Activated naive CD4-positive, alpha-beta T cell (primary cell): ENCODE measurements around the gene ADM.

Experiments
- DNase-seq, 4 experiments: peaks; one replicate each; lab custom pipeline; 2025; lab: John Stamatoyannopoulos, UW

Gene ADM

DNA sequence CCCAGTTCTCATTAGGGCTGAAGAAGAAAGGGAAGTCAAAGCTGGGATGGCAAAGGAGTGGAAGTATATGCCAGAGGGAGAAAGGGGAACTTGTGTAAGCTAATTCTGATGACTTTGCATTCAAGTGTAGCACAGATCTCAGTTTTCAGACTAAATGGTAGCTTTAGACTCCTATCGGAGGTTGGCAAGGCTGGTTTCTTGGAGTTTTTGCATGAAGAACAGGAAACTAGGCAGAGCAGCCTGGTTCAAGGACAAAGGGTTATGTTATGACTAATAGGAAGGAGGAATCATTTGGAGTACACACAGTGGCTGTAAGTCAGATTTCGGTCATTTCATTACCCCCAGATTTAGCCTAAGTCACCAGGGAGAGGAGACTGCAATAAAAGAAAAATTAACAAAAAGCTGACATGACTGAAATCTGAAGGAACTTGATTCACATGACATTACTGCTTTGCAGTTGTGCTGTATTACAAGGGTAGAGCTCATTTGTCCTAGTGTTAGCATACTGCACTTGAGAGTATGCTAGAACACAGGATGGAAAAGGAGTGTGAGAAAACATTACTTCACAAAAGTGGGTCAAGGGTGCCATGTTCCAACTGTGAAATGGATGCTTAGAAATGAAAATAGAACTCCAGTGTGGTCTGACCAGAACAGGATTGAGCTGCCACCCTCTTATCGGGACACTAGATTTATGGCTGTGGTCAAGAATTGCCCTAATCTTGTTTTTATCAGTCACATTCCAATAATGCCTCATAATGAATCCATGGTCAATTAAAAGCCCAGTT lies 23.6 kb downstream of the ADM start:
- DNase-seq = no peak

DNA sequence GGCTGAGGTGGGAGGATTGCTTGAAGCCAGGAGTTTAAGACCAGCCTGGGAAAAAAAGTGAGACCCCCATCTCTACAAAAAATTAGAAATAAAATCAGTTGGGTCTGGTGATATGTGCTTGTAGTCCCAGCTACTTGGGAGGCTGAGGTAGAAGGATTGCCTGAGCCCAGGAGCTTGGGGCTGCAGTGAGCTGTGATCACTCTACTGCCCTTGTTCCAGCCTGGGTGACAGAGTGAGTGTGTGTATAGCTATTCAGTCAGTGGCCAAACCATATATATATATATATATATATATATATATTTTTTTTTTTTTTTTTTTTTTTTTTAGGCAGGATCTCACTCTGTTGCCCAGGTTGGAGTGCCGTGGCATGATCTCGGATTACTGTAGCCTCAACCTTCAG lies 24.5 kb downstream of the ADM start:
- no peak for DNase-seq

DNA sequence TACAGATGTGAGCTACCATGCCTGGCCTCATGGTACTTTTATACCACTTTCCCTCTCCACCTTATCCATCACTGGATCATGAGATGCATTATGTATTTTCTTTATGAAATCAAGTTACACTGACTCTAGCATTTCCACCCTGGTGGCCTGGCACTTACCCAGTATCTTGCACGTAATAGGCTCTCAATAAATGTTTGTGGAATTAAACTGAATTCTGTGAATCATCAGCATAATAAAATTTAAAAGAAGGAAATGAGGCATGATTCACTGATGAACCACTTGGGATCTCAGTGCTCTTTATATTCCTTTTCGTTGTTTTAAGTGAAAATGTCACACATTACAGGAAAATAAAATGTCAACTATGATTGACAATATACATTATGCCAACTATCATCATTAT lies 25.1 kb downstream of the ADM start:
- no peak for DNase-seq

DNA sequence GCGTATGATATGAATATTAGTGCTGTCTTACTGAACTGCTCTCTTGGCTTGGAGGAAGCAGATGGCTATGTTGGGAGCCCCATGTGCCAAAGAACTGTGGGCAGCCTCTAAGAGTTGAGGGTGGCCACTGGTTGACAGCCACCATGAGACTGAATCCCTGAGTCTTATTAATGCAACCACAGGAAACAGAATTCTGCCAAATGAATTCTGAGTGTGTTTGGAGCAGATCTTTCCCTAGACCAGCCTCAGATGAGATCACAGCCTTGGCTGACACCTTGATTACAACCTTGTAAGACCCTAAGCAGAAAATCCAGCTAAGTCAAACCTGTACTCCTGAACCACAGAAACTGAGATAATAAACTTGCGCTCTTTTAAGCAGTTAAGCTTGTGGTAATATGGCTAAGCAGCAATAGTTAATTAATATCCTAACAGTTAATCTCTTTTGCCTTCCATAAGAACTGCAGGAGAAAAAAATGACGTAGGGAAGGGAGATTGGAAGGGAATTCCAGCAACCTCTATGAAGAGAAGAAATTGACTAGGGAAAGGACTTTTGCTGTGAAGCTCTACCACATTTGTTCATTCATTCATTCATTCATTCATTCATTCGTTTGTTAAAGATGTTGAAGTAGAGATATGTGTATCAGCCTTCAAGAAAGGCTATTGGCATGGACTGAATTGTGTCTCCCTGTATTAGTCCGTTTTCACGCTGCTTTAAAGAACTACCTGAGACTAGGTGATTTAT lies 26.8 kb downstream of the ADM start:
- DNase-seq = no peak

DNA sequence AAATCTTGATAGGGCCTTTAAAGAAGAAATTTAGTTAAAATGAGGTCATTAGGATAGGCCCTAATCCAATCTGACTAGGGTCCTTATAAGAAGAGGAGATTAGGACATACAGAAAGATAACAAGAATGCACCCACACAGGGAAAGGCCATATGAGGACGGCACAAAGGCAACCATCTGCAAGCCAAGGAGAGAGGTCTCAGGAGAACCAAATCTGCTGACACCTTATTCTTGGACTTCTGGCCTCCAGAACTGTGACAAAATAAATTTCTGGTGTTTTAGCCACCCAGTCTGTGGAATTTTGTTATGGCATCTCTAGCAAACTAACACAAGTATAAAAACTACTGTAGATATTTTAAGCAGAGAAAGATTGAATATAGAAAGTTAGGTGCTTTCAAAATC lies 28.6 kb downstream of the ADM start:
- no peak for DNase-seq

DNA sequence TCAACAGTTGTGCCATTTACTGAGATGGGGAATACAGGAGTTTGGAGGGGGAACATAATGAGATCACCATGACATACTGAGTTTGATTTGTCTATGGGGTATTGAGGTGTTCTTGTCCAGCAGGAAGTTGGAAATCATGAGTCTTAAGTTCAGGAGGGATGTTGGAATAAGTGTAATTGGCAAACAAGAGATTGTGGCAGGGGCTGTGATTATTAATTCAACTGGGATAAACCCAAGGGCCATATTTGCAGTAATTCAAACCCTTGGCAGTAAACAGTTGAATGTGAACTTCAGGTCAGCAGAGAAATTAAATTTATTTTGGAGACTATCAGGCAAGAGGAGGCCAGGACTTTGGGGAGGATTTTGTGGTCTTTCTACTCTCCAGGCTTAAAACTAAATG lies 33.4 kb downstream of the ADM start:
- DNase-seq = no peak

DNA sequence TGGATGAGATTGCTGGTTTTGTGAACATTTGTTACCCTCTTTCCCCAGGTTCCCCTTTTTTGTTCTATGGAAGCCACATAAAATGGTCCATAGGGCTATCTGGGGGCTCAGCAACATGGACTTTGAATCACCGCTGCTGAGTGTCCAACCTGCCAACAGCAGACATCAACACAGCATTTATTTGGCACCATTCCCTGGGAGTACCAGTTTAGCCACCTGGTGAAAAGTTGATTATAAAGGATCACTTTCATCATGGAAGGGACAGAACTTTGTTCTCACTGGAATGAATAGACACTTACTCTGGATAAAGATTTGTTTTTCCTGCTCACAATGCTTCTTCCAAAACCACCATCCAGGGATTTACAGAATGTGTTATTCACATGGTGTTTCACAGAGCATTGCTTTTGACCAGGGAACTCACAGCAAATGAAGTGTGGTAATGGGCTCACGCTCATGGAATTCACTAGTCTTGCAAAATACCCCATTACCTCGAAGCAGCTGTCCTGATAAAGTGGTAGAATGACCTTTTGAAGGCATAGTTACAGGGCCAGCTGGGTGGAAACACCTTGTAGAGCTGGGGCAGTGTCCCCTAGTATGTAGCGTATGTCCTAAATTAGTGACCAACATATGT lies 43.9 kb downstream of the ADM start:
- no peak for DNase-seq

DNA sequence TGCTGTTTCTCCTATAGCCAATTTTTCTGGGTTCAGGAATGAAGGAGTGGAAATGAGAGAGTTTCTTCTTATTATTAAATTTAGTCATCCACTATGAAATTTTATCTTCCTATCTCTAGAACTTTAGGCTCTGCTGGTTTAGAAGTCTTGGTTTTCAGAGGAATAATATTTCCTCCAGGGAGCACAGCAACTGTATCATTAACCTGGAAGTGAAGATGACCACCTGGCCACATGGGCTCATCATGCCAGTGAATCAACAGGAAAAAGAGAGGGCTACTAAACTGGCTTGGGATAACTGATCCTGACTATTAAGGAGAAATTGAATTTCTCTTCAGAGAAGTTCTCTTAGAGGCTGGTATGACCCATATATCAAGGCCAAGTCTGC lies 44.4 kb downstream of the ADM start:
- DNase-seq = no peak

DNA sequence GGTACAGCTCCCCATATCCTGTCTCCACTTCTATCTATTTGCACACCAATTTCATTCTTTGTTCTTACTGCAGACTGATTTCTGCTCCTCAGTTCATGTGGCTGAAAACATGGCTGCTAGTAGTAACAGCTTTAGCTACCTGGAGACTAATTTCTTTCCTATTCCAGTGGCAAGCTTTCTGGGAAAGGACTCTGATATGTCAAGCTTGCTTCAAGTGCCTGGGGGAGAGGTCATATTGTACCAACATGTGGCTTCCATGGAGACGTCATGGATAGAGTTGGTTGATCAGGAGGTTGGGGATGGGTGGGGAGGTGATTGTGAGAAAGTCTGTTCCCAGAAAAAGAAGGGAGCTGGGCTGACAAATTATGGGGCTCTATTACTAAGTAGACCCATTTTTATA lies 44.9 kb downstream of the ADM start:
- no peak for DNase-seq

DNA sequence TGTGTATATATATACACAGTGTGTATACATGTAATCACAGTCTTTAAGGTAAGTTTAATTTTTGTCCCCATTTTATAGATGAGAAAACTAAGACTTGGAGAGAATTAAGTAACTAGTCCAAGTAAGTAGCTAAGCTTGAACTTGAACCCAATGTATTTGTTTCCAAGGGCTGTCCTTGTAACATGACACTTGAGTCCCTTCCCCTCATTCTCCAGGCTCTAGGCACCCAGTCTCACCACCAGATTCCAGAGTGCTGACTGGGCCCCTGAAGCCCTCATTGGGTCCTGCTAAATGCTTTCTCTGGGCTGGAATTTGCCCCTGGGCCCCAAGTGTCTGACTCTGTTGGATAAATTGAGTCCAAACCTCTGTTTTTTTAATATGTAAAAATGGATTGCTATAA lies 45.5 kb downstream of the ADM start:
- DNase-seq = no peak

DNA sequence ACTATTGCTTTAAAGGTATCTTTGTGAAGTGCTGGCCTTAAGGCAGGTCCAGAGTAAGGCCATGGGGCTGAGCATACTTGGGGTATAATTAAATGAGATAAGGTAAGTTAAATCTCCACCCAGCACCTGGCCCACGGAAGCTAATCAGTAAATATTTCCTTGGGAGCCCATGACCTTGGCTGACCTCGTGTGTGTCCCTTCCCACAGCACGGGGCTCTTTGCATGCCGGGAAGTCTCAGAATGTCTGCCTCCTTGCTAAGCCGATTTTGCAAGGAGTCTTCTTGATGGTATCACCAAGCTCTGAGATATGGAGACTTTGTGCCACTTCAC lies 46.5 kb downstream of the ADM start:
- DNase-seq = no peak

DNA sequence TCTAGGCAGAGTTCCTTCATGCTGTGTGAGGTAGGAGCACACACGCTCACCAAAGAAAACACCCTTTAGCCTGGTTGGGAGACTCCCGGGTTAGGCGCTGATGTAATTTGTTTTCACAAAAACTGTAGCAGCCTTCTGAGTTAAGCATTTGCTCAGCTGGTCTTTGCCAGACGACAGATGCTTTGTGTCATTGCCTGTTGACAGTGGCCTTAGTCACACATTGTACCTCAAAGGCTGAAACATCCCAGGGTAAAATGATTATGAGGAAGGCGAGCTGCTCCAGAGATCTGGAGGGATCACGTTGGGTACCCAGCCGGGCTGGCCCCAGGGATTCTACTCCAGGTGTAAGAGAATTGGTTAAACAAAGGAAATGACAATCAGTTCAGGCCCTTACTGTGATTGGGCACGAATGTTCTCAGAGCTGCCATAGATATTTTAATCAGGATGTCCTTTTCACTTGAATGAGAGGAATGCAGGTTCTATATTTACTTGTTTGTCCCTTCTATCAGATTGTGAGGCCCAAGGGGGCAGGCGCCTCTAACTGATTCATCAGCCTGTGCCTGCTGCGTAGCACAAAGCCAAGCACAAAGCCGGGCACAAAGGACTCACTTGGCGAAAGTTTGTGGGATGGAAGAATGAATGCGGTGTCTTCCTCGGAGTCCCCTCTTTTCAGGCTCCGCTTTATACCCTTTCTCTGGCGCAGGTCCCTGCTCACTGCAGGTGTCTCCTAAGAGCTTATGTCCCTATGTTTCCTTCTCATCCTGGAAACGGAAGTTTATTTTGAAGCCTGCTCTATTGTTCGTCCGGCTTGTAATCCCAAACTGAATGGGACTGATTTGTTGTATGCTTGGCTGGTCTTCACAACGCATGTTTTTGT lies 47.1 kb downstream of the ADM start:
- DNase-seq = no peak

DNA sequence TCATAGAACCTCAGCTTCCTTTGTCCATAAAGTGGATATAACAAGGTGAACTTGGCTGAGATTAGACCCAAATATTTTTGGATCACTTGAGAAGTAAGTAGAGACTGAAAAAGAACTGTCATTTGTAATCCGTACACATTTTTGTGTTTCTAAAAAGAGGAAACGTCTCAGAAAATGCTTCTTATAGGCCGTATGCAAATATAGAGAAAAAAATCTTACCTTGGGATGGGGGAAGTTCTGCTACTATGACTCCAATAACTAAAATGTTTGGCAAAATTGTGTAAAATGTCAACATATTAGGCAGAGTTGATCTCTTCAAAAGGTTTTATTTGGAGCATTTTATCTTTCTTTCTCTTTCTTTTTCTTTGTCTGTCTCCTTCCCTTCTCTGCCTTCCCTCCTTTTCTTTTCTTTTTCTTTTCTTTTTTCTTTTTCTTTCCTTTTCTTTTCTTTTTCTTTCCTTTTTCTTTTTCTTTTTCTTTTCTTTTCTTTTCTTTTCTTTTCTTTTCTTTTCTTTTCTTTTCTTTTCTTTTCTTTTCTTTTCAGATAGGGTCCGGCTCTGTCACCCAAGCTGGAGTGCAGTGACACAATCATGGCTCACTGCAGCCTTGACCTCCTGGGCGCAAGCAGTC lies 48.2 kb downstream of the ADM start:
- no peak for DNase-seq

DNA sequence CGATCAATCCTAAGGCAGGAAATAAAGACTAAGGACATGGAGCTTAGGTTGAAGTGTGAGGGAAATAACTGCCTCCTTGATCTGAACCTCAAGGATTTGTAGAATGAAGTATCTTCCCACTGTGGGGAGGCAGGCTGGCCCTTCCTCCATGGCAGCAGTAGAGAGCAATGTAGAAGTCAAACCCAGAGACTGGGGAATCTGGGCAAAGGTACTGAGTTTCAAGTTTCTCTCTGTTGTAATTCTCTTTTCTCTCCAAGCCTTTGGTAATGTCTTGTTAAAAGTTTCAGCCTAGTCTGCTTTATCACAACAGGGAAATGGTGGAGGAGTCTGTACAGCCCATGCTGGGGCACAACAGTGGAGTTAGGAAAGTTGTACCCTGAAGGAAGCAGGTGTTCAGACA lies 49.5 kb downstream of the ADM start:
- no peak for DNase-seq

DNA sequence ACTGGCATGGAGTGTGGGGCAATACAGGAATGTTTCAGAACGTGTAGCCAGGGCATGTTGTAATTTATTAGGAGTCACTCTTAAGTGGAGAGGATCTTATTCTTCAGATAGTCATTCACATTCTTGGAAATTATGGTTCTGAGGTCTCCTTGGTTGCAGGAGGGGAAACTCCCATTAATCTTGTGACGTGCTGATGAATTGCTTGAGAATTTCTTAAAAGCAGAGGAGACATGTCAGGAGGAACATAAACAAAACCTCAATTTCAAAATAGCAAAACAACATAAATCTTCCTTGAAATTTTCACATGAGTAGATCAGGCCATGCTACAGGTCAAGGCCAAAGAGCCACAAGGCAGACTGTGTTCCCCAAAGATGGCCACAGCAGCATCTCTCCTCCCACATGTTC lies 50.4 kb downstream of the ADM start:
- no peak for DNase-seq

DNA sequence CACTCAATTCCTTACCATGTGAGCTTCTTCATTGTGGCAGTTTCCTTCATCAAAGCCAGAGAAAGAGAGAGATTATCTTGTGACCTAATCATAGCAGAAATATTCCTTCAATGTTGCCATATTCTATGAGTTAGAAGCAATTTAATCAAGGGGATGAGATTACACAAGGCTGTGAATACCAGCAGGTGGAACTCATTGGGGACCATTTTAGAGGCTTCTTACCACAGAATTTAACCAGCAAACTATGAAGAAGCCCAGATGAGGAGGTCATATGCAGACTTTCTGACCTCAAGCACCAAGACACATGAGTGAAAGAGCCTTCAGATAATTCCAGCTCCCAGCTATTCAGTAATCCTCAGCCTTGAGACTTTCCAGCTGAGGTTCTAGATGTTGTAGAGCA lies 51.3 kb downstream of the ADM start:
- DNase-seq = no peak
